Measurements from ENCODE around the gene RORC. TPM values are rescaled to one million over a fixed set of nuclear protein-coding genes. Genes with fewer than 3 reads are reported as not detected.
"Not testable (repeated sequence)": the region's sequence is repeated elsewhere in the genome, so short reads cannot be mapped to it uniquely, and the experiment has no call there.

RORC gene
- total and polyA plus RNA-seq, 8 donors, result 1.4 to 28.1 (median 13.0) TPM

- WGBS, 5 donors, result 65 to 89% (median 73%) methylated on average over 3 of the region's 3 CpGs
- intact Hi-C loops (cut with DNase I; ENCODE audit: low total_unique reads), result no loop called here
- Histone ChIP-seq H3K9me3 (no peaks in the 10 kb centered on the region), H3K27ac (no peak overlapping the region), H3K36me3 (peaks cover 10 to 64% (median 59%) of the 10 kb centered on the region in 4 donors), H3K4me1 (no peaks in the 10 kb centered on the region), H3K27me3 (no peaks in the 10 kb centered on the region), H3K4me3 (no peak overlapping the region)
- DNase-seq, result no peak
- TF ChIP-seq POLR2A (IDR thresholded peaks at IDR 0.05), result no peak
- TF ChIP-seq EP300 (IDR thresholded peaks at IDR 0.05), result no peak
- no peak for TF ChIP-seq CTCF (IDR thresholded peaks at IDR 0.05)
- no peak for TF ChIP-seq POLR2AphosphoS5 (IDR thresholded peaks at IDR 0.05)
Observed at GRCh38 chr1:151774256-151774922, 57.2 kb downstream of the RORC start.

GRCh38 chr1:151773702-151774101, 57.9 kb downstream of the RORC start:
- Histone ChIP-seq H3K4me1 (no peaks in the 10 kb centered on the region), H3K4me3 (no peak overlapping the region), H3K27ac (no peak overlapping the region), H3K9me3 (no peaks in the 10 kb centered on the region), H3K36me3 (peaks cover 10 to 59% (median 52%) of the 10 kb centered on the region in 4 donors), H3K27me3 (no peaks in the 10 kb centered on the region)
- 75 to 87% (median 82%) methylated on average over 5 of the region's 5 CpGs for WGBS, 5 donors
- intact Hi-C loops (cut with DNase I; ENCODE audit: low total_unique reads), result no loop called here
- DNase-seq, result no peak
- TF ChIP-seq POLR2A (IDR thresholded peaks at IDR 0.05), result no peak
- TF ChIP-seq CTCF (IDR thresholded peaks at IDR 0.05), result no peak
- TF ChIP-seq POLR2AphosphoS5 (IDR thresholded peaks at IDR 0.05), result no peak
- TF ChIP-seq EP300 (IDR thresholded peaks at IDR 0.05), result no peak

GRCh38 chr1:151769270-151769669, 62.3 kb downstream of the RORC start:
- H3K4me3 ChIP-seq; DNase-seq; H3K27me3 ChIP-seq; H3K27ac ChIP-seq; H3K4me1 ChIP-seq; intact Hi-C loops (cut with DNase I; ENCODE audit: low total_unique reads); H3K9me3 ChIP-seq: not testable (repeated sequence)
- WGBS, 5 donors, result 91 to 92% (median 92%) methylated on average over 9 to 34 of the region's 34 CpGs; no CpG with 5 or more reads in 1 of the 5 donors
- peaks cover 0 to 20% (median 12%) of the 10 kb centered on the region in 4 donors for H3K36me3 ChIP-seq

- H3K27ac ChIP-seq; H3K9me3 ChIP-seq; H3K27me3 ChIP-seq; H3K4me1 ChIP-seq; intact Hi-C loops (cut with DNase I; ENCODE audit: low total_unique reads); H3K4me3 ChIP-seq: not testable (repeated sequence)
- DNase-seq, result peak in 1 of 2 donors; percentile 20
- H3K36me3 ChIP-seq, result peaks cover 0 to 12% (median 5%) of the 10 kb centered on the region in 4 donors
- 16 to 61% (median 38%) methylated on average over 2 to 5 of the region's 7 CpGs for WGBS, 5 donors
Observed at GRCh38 chr1:151768351-151769066, 63.1 kb downstream of the RORC start.

GRCh38 chr1:151763990-151764389, 67.6 kb downstream of the RORC start:
- peaks cover 13 to 22% (median 18%) of the 10 kb centered on the region in 4 donors for H3K4me1 ChIP-seq
- peak overlapping the region; percentile 69 to 92 (median 80) for H3K4me3 ChIP-seq
- peak overlapping the region; percentile 82 to 93 (median 89) for H3K27ac ChIP-seq
- TF ChIP-seq POLR2A (IDR thresholded peaks at IDR 0.05) (no peak), POLR2AphosphoS5 (IDR thresholded peaks at IDR 0.05) (no peak), CTCF (IDR thresholded peaks at IDR 0.05) (no peak), EP300 (IDR thresholded peaks at IDR 0.05) (no peak)
- DNase-seq, result peak in 1 of 2 donors; percentile 18
- no peaks in the 10 kb centered on the region for H3K9me3 ChIP-seq
- H3K36me3 ChIP-seq, result peaks cover 21 to 34% (median 33%) of the 10 kb centered on the region in 4 donors
- no peaks in the 10 kb centered on the region for H3K27me3 ChIP-seq
- intact Hi-C loops (cut with DNase I; ENCODE audit: low total_unique reads), result no loop called here
- 44 to 59% (median 48%) methylated on average over 10 of the region's 10 CpGs for WGBS, 5 donors

Measured in stomach (tissue), 9 donors.